ENCODE results near the gene TOGARAM1.

GRCh38 chr14:45038865-45039264, 76.9 kb downstream of the TOGARAM1 start:
- TF ChIP-seq TAF1 (IDR thresholded peaks at IDR 0.05; ENCODE audit: borderline replicate concordance, low read depth, low read length) (no peak), CTCF (IDR thresholded peaks at IDR 0.05) (no peak), MXI1 (IDR thresholded peaks at IDR 0.05; ENCODE audit: low read depth, low read length) (no peak), POLR2AphosphoS5 (IDR thresholded peaks at IDR 0.05; ENCODE audit: low read depth, low read length) (no peak), EP300 (IDR thresholded peaks at IDR 0.05; ENCODE audit: borderline replicate concordance in 1 of 2, low read depth in 1 of 2, low read length in 1 of 2) (no peak), YY1 (IDR thresholded peaks at IDR 0.05; ENCODE audit: low read depth) (no peak), SIN3A (IDR thresholded peaks at IDR 0.05; ENCODE audit: borderline replicate concordance, low read depth, low read length) (no peak), REST (IDR thresholded peaks at IDR 0.05; ENCODE audit: low read depth, low read length) (no peak), ZBTB33 (IDR thresholded peaks at IDR 0.05; ENCODE audit: borderline replicate concordance, low read depth) (no peak), SMC3 (IDR thresholded peaks at IDR 0.05; ENCODE audit: low read depth, low read length) (no peak), RAD21 (IDR thresholded peaks at IDR 0.05; ENCODE audit: low read length) (no peak), ELF1 (IDR thresholded peaks at IDR 0.05) (no peak), USF2 (IDR thresholded peaks at IDR 0.05; ENCODE audit: borderline replicate concordance, low read depth, low read length) (no peak), RCOR1 (IDR thresholded peaks at IDR 0.05; ENCODE audit: low read length) (no peak)
